Right lobe of liver (tissue), 4 donors: ENCODE results near the gene VEZF1.

Experiments
- POLR2A ChIP-seq: fragments of 450-650 bp; IDR thresholded peaks from one replicate; pipeline ENCODE4 v1.6.1; 2017; ENCODE audit warnings: antibody characterized with exemption, mild to moderate bottlenecking
- TF ChIP-seq, protein P1 (sequence below), 4 donors: fragments of 200-600 bp in 3 of 4; fragments of 450-650 bp in 1 of 4; IDR thresholded peaks; one replicate each; pipeline versions ENCODE4 v1.5.1 to v1.8.0; 2016 to 2022; ENCODE audit warnings: antibody characterized with exemption in 4 of 4, mild to moderate bottlenecking in 2 of 4
- donor health status: DM: no; HTN: no; CAD: no.
- donor health status: DM: no; HTN: no; CAD: no.
- donor health status: DM: no; HTN: yes; CAD: no.

DNA sequence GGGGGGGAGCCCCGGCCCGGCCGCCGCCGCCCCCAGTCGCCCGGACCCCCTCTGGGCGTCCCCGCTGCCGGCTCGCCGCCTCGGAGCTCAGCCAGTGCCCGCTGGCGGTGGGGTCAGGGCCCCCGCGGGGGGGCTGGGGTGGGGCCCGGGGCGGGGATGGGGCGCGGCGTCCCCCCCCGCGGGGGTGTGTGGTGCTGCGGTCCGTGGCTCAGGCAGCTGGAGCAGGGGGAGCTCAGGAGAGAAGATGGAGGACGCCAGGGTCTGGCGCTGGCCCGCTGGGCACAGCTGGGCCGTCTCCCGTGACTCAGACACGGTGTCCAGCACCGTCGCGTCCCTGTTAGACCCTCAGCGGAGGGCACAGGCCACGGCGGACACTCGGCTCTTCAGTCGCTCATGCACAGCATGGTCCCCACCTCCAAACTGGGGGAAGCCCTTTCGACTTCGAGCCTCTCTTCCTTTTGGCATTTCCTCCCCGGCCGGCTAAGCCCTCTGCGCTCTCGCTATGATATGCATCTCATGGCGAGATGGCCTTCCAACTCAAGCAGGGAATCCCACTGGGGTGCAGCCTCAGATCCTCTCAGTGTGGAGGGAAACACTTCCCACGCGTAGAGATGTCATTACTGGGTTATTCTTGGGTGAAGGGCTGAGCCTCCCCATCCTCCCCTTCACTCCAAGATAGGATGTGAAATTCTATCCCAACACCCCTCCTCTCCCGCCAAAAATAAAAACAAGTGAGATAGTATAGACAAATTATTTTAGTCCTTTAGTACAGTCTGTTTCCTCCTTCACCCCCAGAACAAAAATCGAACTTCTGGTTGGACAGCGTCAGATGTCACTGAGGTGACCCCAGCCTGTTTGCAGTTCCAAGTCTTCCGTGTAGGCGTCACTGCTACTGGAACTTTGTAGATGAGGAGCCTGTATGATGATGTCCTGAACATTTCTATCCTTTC, 522 bp upstream of the VEZF1 start:
- TF ChIP-seq, protein P1, sequence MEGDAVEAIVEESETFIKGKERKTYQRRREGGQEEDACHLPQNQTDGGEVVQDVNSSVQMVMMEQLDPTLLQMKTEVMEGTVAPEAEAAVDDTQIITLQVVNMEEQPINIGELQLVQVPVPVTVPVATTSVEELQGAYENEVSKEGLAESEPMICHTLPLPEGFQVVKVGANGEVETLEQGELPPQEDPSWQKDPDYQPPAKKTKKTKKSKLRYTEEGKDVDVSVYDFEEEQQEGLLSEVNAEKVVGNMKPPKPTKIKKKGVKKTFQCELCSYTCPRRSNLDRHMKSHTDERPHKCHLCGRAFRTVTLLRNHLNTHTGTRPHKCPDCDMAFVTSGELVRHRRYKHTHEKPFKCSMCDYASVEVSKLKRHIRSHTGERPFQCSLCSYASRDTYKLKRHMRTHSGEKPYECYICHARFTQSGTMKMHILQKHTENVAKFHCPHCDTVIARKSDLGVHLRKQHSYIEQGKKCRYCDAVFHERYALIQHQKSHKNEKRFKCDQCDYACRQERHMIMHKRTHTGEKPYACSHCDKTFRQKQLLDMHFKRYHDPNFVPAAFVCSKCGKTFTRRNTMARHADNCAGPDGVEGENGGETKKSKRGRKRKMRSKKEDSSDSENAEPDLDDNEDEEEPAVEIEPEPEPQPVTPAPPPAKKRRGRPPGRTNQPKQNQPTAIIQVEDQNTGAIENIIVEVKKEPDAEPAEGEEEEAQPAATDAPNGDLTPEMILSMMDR (IDR thresholded peaks at IDR 0.05): peak in 3 of 4 donors; percentile 7 to 16 (median 11)
- TF ChIP-seq POLR2A: no peak
